Right ventricle myocardium superior (tissue), 1 donor: Measurements from ENCODE around the gene AKR7A2. TPM values are rescaled to one million over a fixed set of nuclear protein-coding genes. Genes with fewer than 3 reads are reported as not detected.

Experiments
- total RNA-seq: library from RNA; stranded (reverse); fragmentation: NEBNext Ultra II Directional; extraction: Animal tissue kit (Norgen Biotek cat#: 25700); gene quantifications from one replicate; pipeline ENCODE4 v1.2.1, GENCODE V29; 2021
- donor health status: DM: no; HTN: yes; CAD: no; lungs with severe emphysema.

The AKR7A2 gene
- total RNA-seq, 1 donor from 2014 or later, result 40.6 TPM

Other genes starting within 250 kb of the AKR7A2 start
- gene UBR4, start 101.9 kb downstream of the AKR7A2 start, total RNA-seq, result 58.1 TPM
- gene EMC1, start 60.6 kb downstream of the AKR7A2 start, total RNA-seq, result 23.7 TPM
- gene MRTO4, start 60.3 kb downstream of the AKR7A2 start, total RNA-seq, result 10.8 TPM
- gene AKR7A3, start 23.4 kb downstream of the AKR7A2 start, total RNA-seq, result not detected
- 5.8 TPM for gene SLC66A1, start 182 bp upstream of the AKR7A2 start, total RNA-seq
- gene CAPZB, start 173.4 kb upstream of the AKR7A2 start, total RNA-seq, result 222 TPM